GM18502 (cell line): ENCODE measurements around the gene SLC24A3.

Experiments
- ATAC-seq: cut with Tn5 transposase; IDR thresholded peaks from one replicate; pipeline ENCODE4 v1.9.1; 2021; ENCODE audit warnings: mild to moderate bottlenecking; ENCODE audit not compliant: unreplicated experiment, poor library complexity

SLC24A3 gene

GRCh38 chr20:19560881-19561480, 348.5 kb downstream of the SLC24A3 start:
- no peak for ATAC-seq

DNA sequence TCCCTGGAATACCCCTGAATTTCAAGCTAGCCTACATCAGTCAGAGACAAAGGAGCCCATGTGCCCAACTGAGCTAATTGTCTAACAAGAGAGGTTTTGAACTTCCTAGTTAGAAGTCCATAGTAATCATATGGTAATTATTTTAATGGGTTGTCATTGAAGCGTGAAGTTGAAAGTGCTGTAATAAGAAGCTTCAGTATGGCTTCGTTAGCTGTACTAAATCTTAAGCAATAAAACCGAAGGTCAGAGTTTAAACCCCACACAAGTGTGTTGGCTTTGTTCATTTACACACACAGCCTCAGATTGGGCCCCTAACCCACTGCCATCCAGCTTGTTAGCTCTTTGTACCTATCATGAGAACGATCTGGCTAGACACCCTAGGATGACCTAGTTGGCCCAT, 350.0 kb downstream of the SLC24A3 start:
- no peak for ATAC-seq

- no peak for ATAC-seq
Measured at GRCh38 chr20:19564261-19564660, 351.8 kb downstream of the SLC24A3 start.

DNA sequence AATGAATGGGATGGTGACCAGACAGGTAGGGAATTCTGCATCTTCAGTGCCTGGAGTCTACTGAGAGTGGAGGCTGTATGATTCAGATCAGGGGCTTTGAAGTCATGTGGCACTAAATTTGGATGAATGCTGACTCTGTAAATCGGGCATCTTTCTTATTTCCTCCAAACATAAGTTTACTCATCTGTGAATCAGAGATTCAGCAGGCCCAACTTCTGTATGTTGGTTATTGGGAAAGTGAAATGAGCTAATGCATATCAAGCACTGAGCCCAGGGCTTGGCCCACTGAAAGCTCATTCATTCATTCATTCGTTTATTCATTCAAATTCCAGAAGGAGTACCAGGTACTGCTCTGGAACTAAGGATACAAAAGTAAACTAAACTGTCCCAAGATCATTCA, 353.3 kb downstream of the SLC24A3 start:
- no peak for ATAC-seq

GRCh38 chr20:19566226-19566945, 353.9 kb downstream of the SLC24A3 start:
- ATAC-seq: no peak

GRCh38 chr20:19568128-19568527, 355.7 kb downstream of the SLC24A3 start:
- ATAC-seq: no peak

DNA sequence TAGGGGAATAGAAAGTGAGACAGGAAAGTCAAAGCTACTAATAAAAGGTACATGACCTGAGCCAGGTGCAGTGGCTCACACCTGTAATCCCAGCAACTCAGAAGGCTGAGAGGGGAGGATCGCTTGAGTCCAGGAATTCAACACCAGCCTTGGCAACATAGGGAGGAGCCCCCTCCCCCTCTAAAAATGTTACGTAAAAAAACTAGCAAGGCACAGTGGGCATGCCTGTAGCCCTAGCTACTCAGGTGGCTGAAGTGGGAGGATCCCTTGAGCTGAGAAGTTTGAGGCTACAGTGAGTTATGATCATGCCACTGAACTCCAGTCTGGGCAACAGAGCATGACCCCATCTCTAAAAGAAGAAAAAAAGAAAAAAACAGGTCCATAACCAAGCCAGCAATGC, 359.6 kb downstream of the SLC24A3 start:
- no peak for ATAC-seq

- ATAC-seq: no peak
Measured at GRCh38 chr20:19577692-19578091, 365.2 kb downstream of the SLC24A3 start.

DNA sequence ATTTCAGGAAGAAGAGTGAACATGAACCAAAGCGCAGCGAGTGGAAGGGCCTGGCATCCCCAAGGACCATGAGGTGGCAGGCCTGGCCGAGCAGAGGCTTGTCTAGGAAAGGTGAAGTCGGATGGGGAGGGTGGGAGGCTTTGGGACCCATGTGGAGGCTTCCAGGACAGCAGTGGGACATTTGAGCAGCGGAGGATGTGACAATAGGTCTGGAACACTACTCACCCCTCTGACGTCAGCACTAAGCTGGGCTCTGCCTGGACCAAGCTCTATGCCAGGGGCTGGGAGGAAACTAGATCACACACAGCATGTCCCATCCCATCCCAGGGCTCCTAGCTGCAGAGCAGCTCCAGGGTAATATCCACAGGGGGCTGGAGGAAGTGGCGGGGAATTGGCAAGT, 370.3 kb downstream of the SLC24A3 start:
- no peak for ATAC-seq

DNA sequence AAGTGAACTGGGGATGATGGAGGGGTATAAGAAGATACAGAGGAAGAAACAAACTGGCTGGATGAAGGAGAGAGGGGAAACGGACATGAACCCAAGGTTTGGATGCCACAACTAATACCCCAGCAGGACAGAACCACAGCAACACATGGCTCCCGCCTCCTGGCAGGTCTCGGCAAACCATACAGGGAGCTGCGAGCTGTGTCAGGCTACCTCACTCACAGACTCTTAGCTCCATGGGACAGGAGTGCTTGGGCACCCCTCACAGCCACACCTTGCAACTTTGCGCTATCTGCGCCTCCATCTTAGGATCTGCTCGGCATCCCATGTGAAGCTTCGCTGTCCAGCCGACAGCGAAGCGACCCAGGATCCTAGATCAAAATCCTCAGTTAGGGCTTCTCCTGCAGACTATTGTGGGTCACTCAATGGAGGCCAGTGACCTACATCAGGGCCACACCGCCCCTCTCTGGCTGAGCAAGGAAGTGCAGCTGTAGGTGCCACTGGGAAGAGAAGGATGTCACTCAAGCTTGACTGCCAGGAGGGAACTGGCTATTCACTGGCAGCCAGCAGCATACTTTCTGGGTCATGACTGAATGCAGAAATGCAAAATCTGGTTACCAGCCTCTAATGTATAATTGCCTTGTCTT, 371.2 kb downstream of the SLC24A3 start:
- ATAC-seq: no peak

- no peak for ATAC-seq
Measured at GRCh38 chr20:19588241-19588640, 375.8 kb downstream of the SLC24A3 start.

DNA sequence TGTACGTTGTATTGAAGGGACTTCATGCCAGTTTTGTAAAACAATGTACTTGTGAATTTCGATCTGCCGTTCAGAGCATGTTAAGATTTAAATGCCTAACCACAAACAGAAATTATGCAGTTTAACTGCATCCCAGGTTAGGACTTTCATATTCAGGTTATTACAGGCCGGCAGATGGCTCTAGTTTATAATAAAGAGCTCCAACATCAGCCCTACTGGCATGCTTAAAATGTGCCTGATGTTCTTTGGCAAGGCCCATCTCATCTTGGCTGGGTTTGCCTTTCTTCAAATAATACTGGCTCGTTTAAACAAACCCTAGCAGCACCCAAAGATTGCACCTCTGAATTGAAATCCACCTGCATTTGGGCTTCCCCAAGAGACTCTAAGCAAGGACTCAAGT, 376.3 kb downstream of the SLC24A3 start:
- no peak for ATAC-seq

GRCh38 chr20:19589787-19590362, 377.4 kb downstream of the SLC24A3 start:
- no peak for ATAC-seq

- ATAC-seq: no peak
Measured at GRCh38 chr20:19590382-19590781, 377.9 kb downstream of the SLC24A3 start.

DNA sequence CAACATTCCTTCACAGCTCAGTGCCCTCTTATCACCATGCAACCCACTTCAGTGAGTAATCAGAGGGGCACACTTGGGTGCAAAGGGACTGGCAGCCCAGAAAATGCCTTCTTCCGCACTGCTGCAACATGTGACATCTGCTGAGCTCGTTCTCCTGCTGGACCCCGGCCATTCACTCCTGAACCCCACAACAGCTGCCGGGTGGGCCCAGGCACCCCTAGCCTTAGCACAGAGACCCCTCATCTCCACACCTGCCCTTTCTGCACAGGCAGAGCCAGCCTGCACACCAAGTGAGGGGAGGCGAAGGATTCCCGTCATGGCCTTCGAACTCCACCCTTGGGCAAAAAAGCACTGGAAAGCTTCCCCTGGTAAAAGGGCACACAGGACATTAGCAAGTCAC, 381.3 kb downstream of the SLC24A3 start:
- ATAC-seq: no peak

DNA sequence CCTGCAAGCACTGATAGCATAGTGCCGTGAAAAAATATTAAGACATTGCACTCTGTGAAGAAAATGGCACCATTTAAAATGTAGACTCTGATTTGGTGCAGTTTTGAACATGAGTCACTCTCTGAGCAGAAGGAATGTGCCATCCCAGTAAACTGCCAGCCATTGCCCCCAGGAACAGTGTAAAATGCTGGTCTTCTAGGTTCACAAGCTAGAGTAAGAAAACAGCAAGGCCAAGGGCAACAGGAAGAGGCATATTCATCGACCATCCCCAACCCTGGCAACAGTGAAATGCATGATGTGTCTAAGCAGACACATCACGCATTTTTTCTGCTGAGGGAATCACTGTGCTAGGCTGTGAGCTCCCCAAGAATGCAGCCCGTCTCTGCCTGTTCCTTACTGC, 382.5 kb downstream of the SLC24A3 start:
- no peak for ATAC-seq

- ATAC-seq: no peak
Measured at GRCh38 chr20:19598117-19598850, 385.8 kb downstream of the SLC24A3 start.

- ATAC-seq: no peak
Measured at GRCh38 chr20:19599200-19599599, 386.8 kb downstream of the SLC24A3 start.

- no peak for ATAC-seq
Measured at GRCh38 chr20:19600042-19600441, 387.6 kb downstream of the SLC24A3 start.

- ATAC-seq: no peak
Measured at GRCh38 chr20:19601126-19601810, 388.8 kb downstream of the SLC24A3 start.
